HL-60 (cell line): ENCODE results near the gene GNAI2.

Experiments
- DNase-seq, 2 experiments: peaks; one replicate each; pipeline ENCODE4 v3.0.0-alpha.2; 2010 to 2020; ENCODE audit warnings: low read depth in 1 of 2, low spot score in 1 of 2
- H3K27ac ChIP-seq: fragments of 250-450 bp; sonication (Bioruptor Pico); replicated peaks from 2 replicates; pipeline ENCODE4 v1.5.1; 2020; ENCODE audit warnings: mild to moderate bottlenecking, moderate library complexity
- H3K27me3 ChIP-seq: fragments of 250-450 bp; sonication (Bioruptor Pico); 2 replicates; pipeline ENCODE4 v1.5.1; 2021; ENCODE audit warnings: mild to moderate bottlenecking, moderate library complexity; ENCODE audit not compliant: insufficient read depth, poor library complexity, severe bottlenecking
- H3K4me3 ChIP-seq: replicated peaks from 2 replicates; pipeline ENCODE4 v1.5.1; 2011; ENCODE audit warnings: mild to moderate bottlenecking, control low read depth, low read length; ENCODE audit not compliant: insufficient read depth
- GABPA ChIP-seq: IDR thresholded peaks from 2 replicates; pipeline ENCODE4 v1.6.1; 2012; ENCODE audit warnings: low read depth
- POLR2AphosphoS5 ChIP-seq: IDR thresholded peaks from 2 replicates; pipeline ENCODE4 v1.6.1; 2012; ENCODE audit warnings: low read depth
- SPI1 ChIP-seq: IDR thresholded peaks from 2 replicates; pipeline ENCODE4 v1.6.1; 2012; ENCODE audit warnings: low read depth, mild to moderate bottlenecking, borderline replicate concordance
- TF ChIP-seq, protein P1 (sequence below): IDR thresholded peaks from one replicate; pipeline ENCODE4 v1.5.1; 2011; ENCODE audit warnings: low read length, control low read depth, inconsistent platforms; ENCODE audit not compliant: insufficient read depth
- TF ChIP-seq, protein P2 (sequence below): IDR thresholded peaks from 2 replicates; pipeline ENCODE4 v1.6.1; 2012; ENCODE audit warnings: low read depth; ENCODE audit not compliant: insufficient replicate concordance

Gene GNAI2

DNA sequence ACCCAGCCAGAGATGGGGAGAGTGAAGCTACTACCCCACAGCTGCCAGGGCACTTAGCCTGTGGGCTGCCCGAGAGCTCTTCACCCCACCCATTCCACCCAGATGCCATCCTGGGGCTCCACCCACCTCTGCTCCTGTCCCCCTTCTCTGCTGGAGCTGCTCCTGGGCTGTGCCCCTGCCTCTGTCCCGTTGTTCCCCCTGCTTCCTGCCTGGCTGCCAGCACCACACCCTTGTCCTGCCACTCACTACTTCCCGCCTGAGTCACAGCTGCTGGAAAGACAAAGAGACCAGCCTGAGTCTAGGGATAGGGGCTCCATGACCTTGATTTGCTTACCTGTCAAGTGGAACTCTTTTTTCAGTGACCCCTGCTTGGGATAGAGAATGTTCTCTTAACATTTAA lies 12.4 kb downstream of the GNAI2 start:
- no peaks in the 10 kb centered on the region for H3K27me3 ChIP-seq
- no peak overlapping the region; the same call in 1 of the 2 replicates for H3K27ac ChIP-seq
- H3K4me3 ChIP-seq = no peak overlapping the region
- TF ChIP-seq, protein P1, sequence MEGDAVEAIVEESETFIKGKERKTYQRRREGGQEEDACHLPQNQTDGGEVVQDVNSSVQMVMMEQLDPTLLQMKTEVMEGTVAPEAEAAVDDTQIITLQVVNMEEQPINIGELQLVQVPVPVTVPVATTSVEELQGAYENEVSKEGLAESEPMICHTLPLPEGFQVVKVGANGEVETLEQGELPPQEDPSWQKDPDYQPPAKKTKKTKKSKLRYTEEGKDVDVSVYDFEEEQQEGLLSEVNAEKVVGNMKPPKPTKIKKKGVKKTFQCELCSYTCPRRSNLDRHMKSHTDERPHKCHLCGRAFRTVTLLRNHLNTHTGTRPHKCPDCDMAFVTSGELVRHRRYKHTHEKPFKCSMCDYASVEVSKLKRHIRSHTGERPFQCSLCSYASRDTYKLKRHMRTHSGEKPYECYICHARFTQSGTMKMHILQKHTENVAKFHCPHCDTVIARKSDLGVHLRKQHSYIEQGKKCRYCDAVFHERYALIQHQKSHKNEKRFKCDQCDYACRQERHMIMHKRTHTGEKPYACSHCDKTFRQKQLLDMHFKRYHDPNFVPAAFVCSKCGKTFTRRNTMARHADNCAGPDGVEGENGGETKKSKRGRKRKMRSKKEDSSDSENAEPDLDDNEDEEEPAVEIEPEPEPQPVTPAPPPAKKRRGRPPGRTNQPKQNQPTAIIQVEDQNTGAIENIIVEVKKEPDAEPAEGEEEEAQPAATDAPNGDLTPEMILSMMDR = no peak
- TF ChIP-seq SPI1 = no peak
- no peak for DNase-seq

DNA sequence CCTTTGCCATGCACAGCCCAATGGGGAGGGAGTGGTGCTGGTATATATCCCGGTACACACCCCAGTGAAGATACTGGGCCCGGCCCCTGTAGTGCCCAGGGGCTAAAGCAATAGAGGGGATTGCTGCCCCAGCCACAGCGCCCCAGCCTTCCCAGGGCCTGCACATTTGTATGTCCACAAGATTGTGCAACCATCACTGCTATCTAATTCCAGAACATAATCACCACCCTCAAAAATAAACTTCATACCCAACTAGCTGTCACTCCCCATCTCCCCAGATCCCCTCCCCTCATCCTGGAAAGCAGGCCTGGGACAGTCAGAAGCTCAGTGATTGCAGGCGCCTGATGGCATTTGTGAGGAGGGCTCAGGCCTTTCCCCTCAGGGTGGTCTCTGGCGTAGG lies 13.5 kb downstream of the GNAI2 start:
- Histone ChIP-seq H3K27me3 (no peaks in the 10 kb centered on the region), H3K27ac (no peak overlapping the region), H3K4me3 (no peak overlapping the region)
- no peak for DNase-seq
- TF ChIP-seq SPI1 (no peak), GABPA (no peak), POLR2AphosphoS5 (no peak)
- TF ChIP-seq, protein P2, sequence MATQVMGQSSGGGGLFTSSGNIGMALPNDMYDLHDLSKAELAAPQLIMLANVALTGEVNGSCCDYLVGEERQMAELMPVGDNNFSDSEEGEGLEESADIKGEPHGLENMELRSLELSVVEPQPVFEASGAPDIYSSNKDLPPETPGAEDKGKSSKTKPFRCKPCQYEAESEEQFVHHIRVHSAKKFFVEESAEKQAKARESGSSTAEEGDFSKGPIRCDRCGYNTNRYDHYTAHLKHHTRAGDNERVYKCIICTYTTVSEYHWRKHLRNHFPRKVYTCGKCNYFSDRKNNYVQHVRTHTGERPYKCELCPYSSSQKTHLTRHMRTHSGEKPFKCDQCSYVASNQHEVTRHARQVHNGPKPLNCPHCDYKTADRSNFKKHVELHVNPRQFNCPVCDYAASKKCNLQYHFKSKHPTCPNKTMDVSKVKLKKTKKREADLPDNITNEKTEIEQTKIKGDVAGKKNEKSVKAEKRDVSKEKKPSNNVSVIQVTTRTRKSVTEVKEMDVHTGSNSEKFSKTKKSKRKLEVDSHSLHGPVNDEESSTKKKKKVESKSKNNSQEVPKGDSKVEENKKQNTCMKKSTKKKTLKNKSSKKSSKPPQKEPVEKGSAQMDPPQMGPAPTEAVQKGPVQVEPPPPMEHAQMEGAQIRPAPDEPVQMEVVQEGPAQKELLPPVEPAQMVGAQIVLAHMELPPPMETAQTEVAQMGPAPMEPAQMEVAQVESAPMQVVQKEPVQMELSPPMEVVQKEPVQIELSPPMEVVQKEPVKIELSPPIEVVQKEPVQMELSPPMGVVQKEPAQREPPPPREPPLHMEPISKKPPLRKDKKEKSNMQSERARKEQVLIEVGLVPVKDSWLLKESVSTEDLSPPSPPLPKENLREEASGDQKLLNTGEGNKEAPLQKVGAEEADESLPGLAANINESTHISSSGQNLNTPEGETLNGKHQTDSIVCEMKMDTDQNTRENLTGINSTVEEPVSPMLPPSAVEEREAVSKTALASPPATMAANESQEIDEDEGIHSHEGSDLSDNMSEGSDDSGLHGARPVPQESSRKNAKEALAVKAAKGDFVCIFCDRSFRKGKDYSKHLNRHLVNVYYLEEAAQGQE = no peak
- TF ChIP-seq, protein P1 = no peak

DNA sequence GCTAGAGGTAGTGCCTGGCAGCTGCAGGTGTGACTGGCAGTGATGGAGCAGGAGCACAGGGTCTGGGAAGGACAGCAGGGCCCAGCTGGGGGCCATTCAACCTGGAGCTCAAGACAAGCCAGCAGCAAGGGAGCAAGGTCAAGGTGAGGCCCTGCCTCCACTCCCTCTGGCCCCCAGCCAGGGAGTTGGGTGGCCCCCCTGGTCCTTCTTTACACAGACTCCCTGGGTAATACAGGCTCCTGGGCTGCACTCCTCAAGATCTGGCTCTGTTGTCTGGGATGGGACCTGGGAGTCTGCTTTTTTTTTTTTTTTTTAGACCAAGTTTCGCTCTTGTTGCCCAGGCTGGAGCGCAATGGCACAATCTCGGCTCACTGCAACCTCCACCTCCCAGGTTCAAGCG lies 14.5 kb downstream of the GNAI2 start:
- TF ChIP-seq GABPA (no peak), SPI1 (no peak), POLR2AphosphoS5 (no peak)
- TF ChIP-seq, protein P1 = no peak
- TF ChIP-seq, protein P2 = no peak
- no peak overlapping the region for H3K4me3 ChIP-seq
- H3K27me3 ChIP-seq = no peaks in the 10 kb centered on the region
- H3K27ac ChIP-seq = no peak overlapping the region
- no peak for DNase-seq

DNA sequence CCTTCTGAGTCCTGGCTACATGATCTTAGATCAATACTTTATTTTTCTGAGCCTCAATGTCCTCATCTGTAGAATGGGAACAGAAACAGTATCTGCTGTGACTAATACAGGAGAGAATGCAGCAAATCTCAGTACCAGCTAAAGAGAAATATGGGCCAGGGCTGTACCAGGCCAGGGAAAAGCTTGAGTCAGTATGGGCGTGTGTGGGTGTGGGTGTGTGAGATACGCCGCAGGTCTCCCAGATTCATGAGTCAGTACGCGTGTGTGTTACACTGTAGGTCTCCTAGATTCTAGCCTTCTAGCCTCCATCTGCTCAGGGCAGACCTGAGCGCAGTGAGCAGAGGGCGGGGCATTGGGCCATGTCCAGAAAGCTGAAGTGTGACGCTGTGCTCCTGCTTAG lies 15.2 kb downstream of the GNAI2 start:
- DNase-seq = no peak
- H3K27me3 ChIP-seq = no peaks in the 10 kb centered on the region
- TF ChIP-seq, protein P2 = no peak
- TF ChIP-seq POLR2AphosphoS5 (no peak), SPI1 (no peak), GABPA (no peak)
- TF ChIP-seq, protein P1 = no peak
- no peak overlapping the region for H3K27ac ChIP-seq
- H3K4me3 ChIP-seq = no peak overlapping the region
